Panc1 (cell line): ENCODE data around the gene ZFAND3. TPM values are rescaled to one million over a fixed set of nuclear protein-coding genes. Genes with fewer than 3 reads are reported as not detected.

Experiments used
- ATAC-seq: fragments of 200-7000 bp; cut with Tn5 transposase; 2 replicates; pipeline ENCODE4 v1.9.1; 2020; ENCODE audit warnings: mild to moderate bottlenecking, moderate library complexity
- BruUV-seq: library from RNA; stranded (reverse); fragments of 400-500 nt; replicated peaks from 2 replicates; lab custom pipeline; 2021; lab: Mats Ljungman, UMichigan
- CTCF ChIA-PET: fragments of 300-600 bp; sonication (Branson Sonifier 250); formaldehyde crosslinking; loops from one replicate; lab custom pipeline; 2022; ENCODE audit warnings: antibody characterized with exemption; lab: Charles Lee
- POLR2A ChIA-PET: fragments of 300-600 bp; sonication (Branson Sonifier 250); formaldehyde crosslinking; loops from one replicate; lab custom pipeline; 2022; ENCODE audit warnings: antibody characterized with exemption; lab: Charles Lee
- DNase-seq: peaks from one replicate; pipeline ENCODE4 v3.0.0-alpha.2; 2010; ENCODE audit warnings: low read depth, low spot score
- H3K27ac ChIP-seq: 2 replicates; pipeline ENCODE4 v1.5.1; 2011; ENCODE audit warnings: mild to moderate bottlenecking, low read length, inconsistent platforms
- H3K27me3 ChIP-seq: fragments of 200-500 bp; sonication (Bioruptor generic); 2 replicates; pipeline ENCODE4 v1.6.0; 2014; ENCODE audit warnings: low read length, inconsistent platforms; ENCODE audit not compliant: control insufficient read depth, insufficient read depth
- H3K36me3 ChIP-seq: fragments of 200-500 bp; sonication (Bioruptor generic); 2 replicates; pipeline ENCODE4 v1.5.1; 2014; ENCODE audit warnings: inconsistent platforms, mild to moderate bottlenecking, low read length, moderate library complexity; ENCODE audit not compliant: control insufficient read depth, insufficient read depth
- H3K4me1 ChIP-seq: 2 replicates; pipeline ENCODE4 v1.5.1; 2011; ENCODE audit warnings: inconsistent platforms, mild to moderate bottlenecking, low read length, moderate library complexity; ENCODE audit not compliant: control insufficient read depth, insufficient read depth
- H3K4me3 ChIP-seq, 2 experiments: 2 replicates each; pipeline ENCODE4 v1.5.1; 2011 to 2012; ENCODE audit warnings: low read depth in 2 of 2, low read length in 2 of 2, mild to moderate bottlenecking in 2 of 2, inconsistent platforms in 1 of 2, moderate library complexity in 1 of 2
- H3K9me3 ChIP-seq: fragments of 200-500 bp; sonication (Bioruptor generic); 2 replicates; pipeline ENCODE4 v1.5.1; 2014; ENCODE audit warnings: low read depth, mild to moderate bottlenecking, inconsistent platforms, low read length, moderate library complexity; ENCODE audit not compliant: control insufficient read depth, insufficient read depth
- POLR2AphosphoS5 ChIP-seq: IDR thresholded peaks from 2 replicates; pipeline ENCODE4 v1.6.1; 2012; ENCODE audit warnings: mild to moderate bottlenecking, low read depth, low read length, moderate library complexity
- SIN3A ChIP-seq: IDR thresholded peaks from 2 replicates; pipeline ENCODE4 v1.6.1; 2012; ENCODE audit warnings: low read depth, mild to moderate bottlenecking, low read length, moderate library complexity, borderline replicate concordance; ENCODE audit not compliant: insufficient read depth
- TCF7L2 ChIP-seq: IDR thresholded peaks from 2 replicates; pipeline ENCODE4 v1.6.1; 2011; ENCODE audit warnings: mild to moderate bottlenecking, low read depth, low read length, inconsistent platforms
- in situ Hi-C: cut with HindIII; loops from 2 replicates; pipeline ENCODE4 v1.10.0; 2016; ENCODE audit warnings: low sequenced_read_pairs, low pct_unique_long_range_greater_than_20kb
- intact Hi-C: fragments of 100-400 bp; cut with micrococcal nuclease; formaldehyde crosslinking; loops from one replicate; pipeline ENCODE4 v1.10.0; 2022; ENCODE audit not compliant: unreplicated experiment
- total RNA-seq: library from RNA; stranded (reverse); gene quantifications from one replicate; pipeline ENCODE4 v1.2.1, GENCODE V29; 2021; ENCODE audit not compliant: unreplicated experiment
- TF ChIP-seq, protein P1 (sequence below), 2 experiments: IDR thresholded peaks; 2 replicates each; pipeline ENCODE4 v1.6.1; 2011 to 2012; ENCODE audit warnings: low read depth in 2 of 2, control low read depth in 1 of 2, low read length in 1 of 2, mild to moderate bottlenecking in 1 of 2, moderate library complexity in 1 of 2; ENCODE audit not compliant: insufficient read depth in 1 of 2
- TF ChIP-seq, protein P2 (sequence below): fragments of 450-650 bp; IDR thresholded peaks from 2 replicates; pipeline ENCODE4 v1.5.1; 2017; ENCODE audit warnings: mild to moderate bottlenecking

ZFAND3 gene
- total RNA-seq, 1 experiment from 2014 or later: 95.9 TPM

DNA sequence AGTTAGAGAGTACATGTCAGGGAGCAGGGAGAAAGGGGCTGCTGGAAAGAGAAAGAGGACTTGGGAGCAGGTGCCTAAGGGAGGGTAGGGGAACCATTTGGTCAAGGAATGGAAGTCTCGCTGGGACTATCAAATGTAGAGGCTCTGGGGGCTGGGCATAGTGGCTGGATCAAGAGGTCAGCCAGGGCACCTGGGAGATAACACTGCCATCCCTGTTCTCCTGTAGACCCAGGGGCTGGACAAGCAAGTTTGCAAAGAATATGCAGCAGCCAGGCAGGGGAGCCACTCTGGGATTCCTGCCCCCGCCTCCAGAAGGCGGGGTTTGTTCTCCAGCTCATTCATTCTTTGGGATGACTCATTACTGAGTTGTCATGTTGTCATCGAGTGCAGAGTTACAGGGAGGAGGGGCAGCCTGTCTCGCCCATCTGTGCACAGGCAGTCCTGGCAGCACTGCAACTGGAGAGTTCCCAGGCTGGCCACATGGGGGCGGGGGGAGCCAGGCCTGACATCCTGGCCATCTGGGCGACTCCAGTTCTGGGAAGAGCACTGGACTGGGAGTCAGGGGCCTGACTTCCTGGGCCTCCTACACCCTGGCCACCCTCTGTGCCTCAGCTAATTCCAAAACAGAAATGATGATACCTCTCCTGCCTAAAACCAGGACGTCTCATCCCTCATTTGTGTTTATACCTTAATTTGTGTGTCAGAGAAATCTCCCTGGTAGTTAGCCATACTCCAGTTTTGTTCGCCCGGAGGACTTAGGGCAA is 28.2 kb upstream of the ZFAND3 start:
- no TSS peak for BruUV-seq
- Histone ChIP-seq H3K27me3 (no peaks in the 10 kb centered on the region), H3K36me3 (no peaks in the 10 kb centered on the region), H3K4me1 (peaks cover 7% of the 10 kb centered on the region; the same call in 1 of the 2 replicates), H3K27ac (no peak overlapping the region), H3K4me3 (no peak overlapping the region), H3K9me3 (no peaks in the 10 kb centered on the region)
- ATAC-seq: peak; percentile 98
- CTCF ChIA-PET: interaction anchor here (0.6 to 0.7 kb wide), 7 partner anchors 20 to 276 kb away, joined by 3 to 7 read pairs (median 4); no protein-coding TSS in a partner anchor
- TF ChIP-seq POLR2AphosphoS5 (no peak; the same call in 1 of the 2 replicates), TCF7L2 (no peak), SIN3A (0 out of 2 replicates have a peak, but pooled peaks have one; percentile 29)
- TF ChIP-seq, protein P1, sequence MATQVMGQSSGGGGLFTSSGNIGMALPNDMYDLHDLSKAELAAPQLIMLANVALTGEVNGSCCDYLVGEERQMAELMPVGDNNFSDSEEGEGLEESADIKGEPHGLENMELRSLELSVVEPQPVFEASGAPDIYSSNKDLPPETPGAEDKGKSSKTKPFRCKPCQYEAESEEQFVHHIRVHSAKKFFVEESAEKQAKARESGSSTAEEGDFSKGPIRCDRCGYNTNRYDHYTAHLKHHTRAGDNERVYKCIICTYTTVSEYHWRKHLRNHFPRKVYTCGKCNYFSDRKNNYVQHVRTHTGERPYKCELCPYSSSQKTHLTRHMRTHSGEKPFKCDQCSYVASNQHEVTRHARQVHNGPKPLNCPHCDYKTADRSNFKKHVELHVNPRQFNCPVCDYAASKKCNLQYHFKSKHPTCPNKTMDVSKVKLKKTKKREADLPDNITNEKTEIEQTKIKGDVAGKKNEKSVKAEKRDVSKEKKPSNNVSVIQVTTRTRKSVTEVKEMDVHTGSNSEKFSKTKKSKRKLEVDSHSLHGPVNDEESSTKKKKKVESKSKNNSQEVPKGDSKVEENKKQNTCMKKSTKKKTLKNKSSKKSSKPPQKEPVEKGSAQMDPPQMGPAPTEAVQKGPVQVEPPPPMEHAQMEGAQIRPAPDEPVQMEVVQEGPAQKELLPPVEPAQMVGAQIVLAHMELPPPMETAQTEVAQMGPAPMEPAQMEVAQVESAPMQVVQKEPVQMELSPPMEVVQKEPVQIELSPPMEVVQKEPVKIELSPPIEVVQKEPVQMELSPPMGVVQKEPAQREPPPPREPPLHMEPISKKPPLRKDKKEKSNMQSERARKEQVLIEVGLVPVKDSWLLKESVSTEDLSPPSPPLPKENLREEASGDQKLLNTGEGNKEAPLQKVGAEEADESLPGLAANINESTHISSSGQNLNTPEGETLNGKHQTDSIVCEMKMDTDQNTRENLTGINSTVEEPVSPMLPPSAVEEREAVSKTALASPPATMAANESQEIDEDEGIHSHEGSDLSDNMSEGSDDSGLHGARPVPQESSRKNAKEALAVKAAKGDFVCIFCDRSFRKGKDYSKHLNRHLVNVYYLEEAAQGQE (IDR thresholded peaks at IDR 0.05; ENCODE audit: insufficient read depth in 1 of 2, low read depth in 2 of 2, low read length in 1 of 2): no peak
- TF ChIP-seq, protein P2, sequence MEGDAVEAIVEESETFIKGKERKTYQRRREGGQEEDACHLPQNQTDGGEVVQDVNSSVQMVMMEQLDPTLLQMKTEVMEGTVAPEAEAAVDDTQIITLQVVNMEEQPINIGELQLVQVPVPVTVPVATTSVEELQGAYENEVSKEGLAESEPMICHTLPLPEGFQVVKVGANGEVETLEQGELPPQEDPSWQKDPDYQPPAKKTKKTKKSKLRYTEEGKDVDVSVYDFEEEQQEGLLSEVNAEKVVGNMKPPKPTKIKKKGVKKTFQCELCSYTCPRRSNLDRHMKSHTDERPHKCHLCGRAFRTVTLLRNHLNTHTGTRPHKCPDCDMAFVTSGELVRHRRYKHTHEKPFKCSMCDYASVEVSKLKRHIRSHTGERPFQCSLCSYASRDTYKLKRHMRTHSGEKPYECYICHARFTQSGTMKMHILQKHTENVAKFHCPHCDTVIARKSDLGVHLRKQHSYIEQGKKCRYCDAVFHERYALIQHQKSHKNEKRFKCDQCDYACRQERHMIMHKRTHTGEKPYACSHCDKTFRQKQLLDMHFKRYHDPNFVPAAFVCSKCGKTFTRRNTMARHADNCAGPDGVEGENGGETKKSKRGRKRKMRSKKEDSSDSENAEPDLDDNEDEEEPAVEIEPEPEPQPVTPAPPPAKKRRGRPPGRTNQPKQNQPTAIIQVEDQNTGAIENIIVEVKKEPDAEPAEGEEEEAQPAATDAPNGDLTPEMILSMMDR: peak; percentile 97
- peak; percentile 86 for DNase-seq
- intact Hi-C loops (loop anchor here (10.0 kb wide), 1 partner anchor 223 kb away; no protein-coding TSS in a partner anchor), in situ Hi-C loops (no loop called here)
- POLR2A ChIA-PET: interaction anchor here (0.8 kb wide), 1 partner anchor 27 kb away, joined by 16 read pairs; no protein-coding TSS in a partner anchor

DNA sequence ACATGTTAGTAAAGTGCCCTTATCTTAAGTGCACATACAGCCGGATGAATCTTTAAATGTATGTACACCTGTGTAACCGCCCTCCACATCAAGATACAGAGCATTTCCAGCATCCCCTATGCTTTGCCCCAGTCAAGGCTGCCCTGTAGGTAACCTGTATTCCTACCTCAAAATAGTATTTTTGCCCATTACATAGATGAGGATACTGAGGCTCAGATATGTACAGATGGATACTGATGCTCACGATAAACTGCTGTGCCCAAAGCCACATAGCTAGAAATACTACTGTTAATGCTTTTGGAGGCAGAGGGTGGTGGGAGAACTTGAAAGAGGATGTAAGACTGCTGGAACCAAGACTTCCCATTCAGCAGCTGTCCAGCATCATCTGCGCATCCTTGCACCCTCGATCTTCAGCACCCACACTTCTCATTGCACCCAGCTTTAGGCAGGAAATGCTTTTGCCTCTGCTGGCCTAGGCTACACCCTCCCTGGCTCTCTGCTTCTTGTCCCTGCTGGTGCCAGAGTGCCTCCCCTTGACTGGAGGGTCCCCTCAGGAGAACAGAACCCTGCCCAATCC is 27.0 kb upstream of the ZFAND3 start:
- in situ Hi-C loops: no loop called here
- Histone ChIP-seq H3K4me3 (no peak overlapping the region), H3K9me3 (no peaks in the 10 kb centered on the region), H3K27me3 (no peaks in the 10 kb centered on the region), H3K27ac (no peak overlapping the region), H3K36me3 (no peaks in the 10 kb centered on the region), H3K4me1 (peaks cover 7% of the 10 kb centered on the region; the same call in 1 of the 2 replicates)
- TF ChIP-seq, protein P2: no peak
- TF ChIP-seq TCF7L2 (no peak), SIN3A (no peak)
- DNase-seq (no peak), ATAC-seq (no peak)
- ChIA-PET CTCF (interaction anchor here (0.7 kb wide), 2 partner anchors 205 to 301 kb away, joined by 5 to 7 read pairs; no protein-coding TSS in a partner anchor), POLR2A (interaction anchor here (0.6 to 0.7 kb wide), 2 partner anchors 234 to 648 kb away, joined by 9 to 21 read pairs; no protein-coding TSS in a partner anchor)
- intact Hi-C loops: loop anchor here (10.0 kb wide), 1 partner anchor 222 kb away; no protein-coding TSS in a partner anchor
- BruUV-seq: no TSS peak
